ENCODE results near the gene C9orf50. TPM values are rescaled to one million over a fixed set of nuclear protein-coding genes. Genes with fewer than 3 reads are reported as not detected.

Gene C9orf50
- total RNA-seq, 1 donor = 0.36 TPM

DNA sequence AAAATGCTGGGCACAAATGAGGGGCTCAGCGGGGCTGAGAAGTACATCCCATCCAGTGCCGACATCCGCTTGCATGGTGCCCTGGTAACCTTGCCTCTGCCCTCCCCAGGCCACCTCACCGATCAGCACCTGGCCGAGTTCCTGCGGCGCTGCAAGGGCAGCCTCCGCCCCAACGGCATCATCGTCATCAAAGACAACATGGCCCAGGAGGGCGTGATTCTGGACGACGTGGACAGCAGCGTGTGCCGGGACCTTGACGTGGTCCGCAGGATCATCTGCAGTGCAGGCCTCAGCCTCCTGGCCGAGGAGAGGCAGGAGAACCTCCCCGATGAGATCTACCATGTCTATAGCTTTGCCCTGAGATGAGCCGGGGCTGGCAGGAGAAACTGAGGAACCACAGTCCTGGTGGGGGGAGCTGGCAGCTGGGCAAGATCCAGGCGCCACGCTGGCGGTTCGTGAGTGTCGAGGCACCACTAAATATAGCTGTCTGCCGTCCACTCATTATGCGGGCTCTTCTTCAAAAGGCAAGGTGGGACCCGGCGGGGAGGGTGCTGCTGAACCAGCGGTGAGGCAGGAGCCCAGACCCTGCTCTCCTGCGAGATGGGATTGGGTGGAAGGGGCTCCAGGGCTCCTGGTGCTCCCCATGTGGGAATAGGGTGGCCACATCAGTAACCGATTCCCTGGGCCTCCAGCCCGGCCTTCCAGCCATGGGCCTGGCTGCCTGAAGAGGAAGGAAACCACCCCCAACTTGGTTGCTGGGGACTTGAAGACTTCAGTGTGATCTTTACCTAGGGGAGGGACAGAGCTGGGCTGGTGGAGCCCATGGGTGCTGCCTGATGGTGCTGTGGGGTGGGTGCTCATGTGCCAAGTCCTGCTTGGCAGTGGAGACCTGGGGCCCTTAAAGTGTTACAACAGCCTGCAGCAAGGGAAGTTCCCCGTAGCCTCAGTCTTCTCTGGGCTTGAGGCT, 14.5 kb upstream of the C9orf50 start:
- Histone ChIP-seq H3K27me3 (ENCODE audit: insufficient read depth, low read length) (no peaks in the 10 kb centered on the region), H3K9me3 (ENCODE audit: low read depth, low read length) (no peaks in the 10 kb centered on the region), H3K79me2 (ENCODE audit: insufficient read depth, low read length) (peaks cover 94% of the 10 kb centered on the region), H3K4me3 (ENCODE audit: insufficient read depth, low read length) (no peak overlapping the region), H3K4me1 (ENCODE audit: insufficient read depth, low read length) (peaks cover 32% of the 10 kb centered on the region), H3K27ac (ENCODE audit: low read depth, low read length) (no peak overlapping the region), H4K20me1 (ENCODE audit: insufficient read depth, low read length) (peaks cover 74% of the 10 kb centered on the region), H2AFZ (ENCODE audit: low read length) (no peak overlapping the region), H3K4me2 (ENCODE audit: insufficient read depth, low read length) (no peak overlapping the region), H3K36me3 (ENCODE audit: insufficient read depth, low read length) (peaks cover 69% of the 10 kb centered on the region)
- no peak for DNase-seq (ENCODE audit: insufficient read length, low spot score, missing footprints)
- TF ChIP-seq, protein P1, sequence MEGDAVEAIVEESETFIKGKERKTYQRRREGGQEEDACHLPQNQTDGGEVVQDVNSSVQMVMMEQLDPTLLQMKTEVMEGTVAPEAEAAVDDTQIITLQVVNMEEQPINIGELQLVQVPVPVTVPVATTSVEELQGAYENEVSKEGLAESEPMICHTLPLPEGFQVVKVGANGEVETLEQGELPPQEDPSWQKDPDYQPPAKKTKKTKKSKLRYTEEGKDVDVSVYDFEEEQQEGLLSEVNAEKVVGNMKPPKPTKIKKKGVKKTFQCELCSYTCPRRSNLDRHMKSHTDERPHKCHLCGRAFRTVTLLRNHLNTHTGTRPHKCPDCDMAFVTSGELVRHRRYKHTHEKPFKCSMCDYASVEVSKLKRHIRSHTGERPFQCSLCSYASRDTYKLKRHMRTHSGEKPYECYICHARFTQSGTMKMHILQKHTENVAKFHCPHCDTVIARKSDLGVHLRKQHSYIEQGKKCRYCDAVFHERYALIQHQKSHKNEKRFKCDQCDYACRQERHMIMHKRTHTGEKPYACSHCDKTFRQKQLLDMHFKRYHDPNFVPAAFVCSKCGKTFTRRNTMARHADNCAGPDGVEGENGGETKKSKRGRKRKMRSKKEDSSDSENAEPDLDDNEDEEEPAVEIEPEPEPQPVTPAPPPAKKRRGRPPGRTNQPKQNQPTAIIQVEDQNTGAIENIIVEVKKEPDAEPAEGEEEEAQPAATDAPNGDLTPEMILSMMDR (IDR thresholded peaks at IDR 0.05; ENCODE audit: extremely low read depth, low read depth, low read length) = no peak

DNA sequence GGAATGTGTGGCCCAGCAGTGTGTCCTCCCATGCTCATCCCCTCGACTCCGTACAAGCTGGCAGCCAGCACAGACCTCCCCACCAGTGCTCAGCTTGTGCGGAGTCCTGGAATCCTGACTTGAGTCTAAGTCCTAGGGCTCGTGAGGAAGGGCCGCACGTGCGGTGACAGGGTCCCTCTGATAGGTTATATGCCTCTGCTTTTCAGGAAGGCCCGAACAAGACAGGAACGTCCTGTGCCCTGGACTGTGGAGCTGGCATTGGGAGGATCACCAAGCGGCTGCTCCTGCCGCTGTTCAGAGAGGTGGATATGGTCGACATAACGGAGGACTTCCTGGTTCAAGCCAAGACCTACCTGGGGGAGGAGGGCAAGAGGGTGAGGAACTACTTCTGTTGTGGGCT, 12.9 kb upstream of the C9orf50 start:
- Histone ChIP-seq H3K27me3 (ENCODE audit: insufficient read depth, low read length) (no peaks in the 10 kb centered on the region), H3K4me3 (ENCODE audit: insufficient read depth, low read length) (no peak overlapping the region), H3K4me1 (ENCODE audit: insufficient read depth, low read length) (peaks cover 33% of the 10 kb centered on the region), H3K4me2 (ENCODE audit: insufficient read depth, low read length) (no peak overlapping the region), H3K9me3 (ENCODE audit: low read depth, low read length) (no peaks in the 10 kb centered on the region), H4K20me1 (ENCODE audit: insufficient read depth, low read length) (peaks cover 73% of the 10 kb centered on the region), H3K79me2 (ENCODE audit: insufficient read depth, low read length) (peaks cover 94% of the 10 kb centered on the region), H3K36me3 (ENCODE audit: insufficient read depth, low read length) (peaks cover 67% of the 10 kb centered on the region), H3K27ac (ENCODE audit: low read depth, low read length) (no peak overlapping the region), H2AFZ (ENCODE audit: low read length) (no peak overlapping the region)
- TF ChIP-seq, protein P1 (IDR thresholded peaks at IDR 0.05; ENCODE audit: extremely low read depth, low read depth, low read length) = no peak
- DNase-seq (ENCODE audit: insufficient read length, low spot score, missing footprints) = no peak

DNA sequence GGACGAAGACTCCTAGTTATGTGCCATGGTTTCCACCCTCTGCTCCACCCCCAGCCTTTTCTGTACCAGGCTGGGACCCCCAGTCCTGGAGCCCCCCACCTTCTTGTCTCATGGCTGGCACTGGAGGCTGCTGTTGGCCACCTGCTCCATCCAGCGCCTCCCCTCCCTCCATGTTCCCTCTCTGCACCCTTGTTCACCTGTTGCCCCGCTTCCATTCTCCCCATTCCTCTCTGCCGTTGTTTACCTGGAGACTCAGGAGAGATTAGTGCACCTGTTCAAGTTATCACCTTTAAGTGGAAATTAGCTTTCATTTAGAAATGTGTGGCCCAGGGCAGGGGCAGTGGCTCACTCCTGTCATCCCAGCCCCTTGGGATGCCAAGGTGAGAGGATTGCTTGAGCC, 12.3 kb upstream of the C9orf50 start:
- no peak overlapping the region for H3K27ac ChIP-seq (ENCODE audit: low read depth, low read length)
- H3K4me2 ChIP-seq (ENCODE audit: insufficient read depth, low read length) = no peak overlapping the region
- H3K4me1 ChIP-seq (ENCODE audit: insufficient read depth, low read length) = peaks cover 39% of the 10 kb centered on the region
- no peak overlapping the region for H2AFZ ChIP-seq (ENCODE audit: low read length)
- H3K79me2 ChIP-seq (ENCODE audit: insufficient read depth, low read length) = peaks cover 94% of the 10 kb centered on the region
- DNase-seq (ENCODE audit: insufficient read length, low spot score, missing footprints) = no peak
- H3K27me3 ChIP-seq (ENCODE audit: insufficient read depth, low read length) = no peaks in the 10 kb centered on the region
- TF ChIP-seq, protein P1 (IDR thresholded peaks at IDR 0.05; ENCODE audit: extremely low read depth, low read depth, low read length) = no peak
- H3K36me3 ChIP-seq (ENCODE audit: insufficient read depth, low read length) = peaks cover 60% of the 10 kb centered on the region
- no peaks in the 10 kb centered on the region for H3K9me3 ChIP-seq (ENCODE audit: low read depth, low read length)
- peaks cover 72% of the 10 kb centered on the region for H4K20me1 ChIP-seq (ENCODE audit: insufficient read depth, low read length)
- no peak overlapping the region for H3K4me3 ChIP-seq (ENCODE audit: insufficient read depth, low read length)

DNA sequence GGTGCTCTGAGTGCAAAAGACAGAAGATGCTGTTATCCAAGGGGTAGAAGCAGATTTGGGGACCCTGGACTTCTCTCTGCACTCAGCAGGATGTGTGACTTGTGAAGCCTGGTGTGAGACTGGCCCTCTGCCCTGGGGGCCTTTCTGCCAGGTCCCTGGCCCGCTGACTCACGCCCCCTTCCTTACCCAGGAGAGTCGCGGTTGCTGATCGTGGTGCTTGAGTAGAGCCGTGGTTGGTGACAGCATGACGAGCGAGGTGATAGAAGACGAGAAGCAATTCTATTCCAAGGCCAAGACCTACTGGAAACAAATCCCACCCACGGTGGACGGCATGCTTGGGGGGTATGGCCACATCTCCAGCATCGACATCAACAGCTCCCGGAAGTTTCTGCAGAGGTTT, 11.6 kb upstream of the C9orf50 start:
- peaks cover 53% of the 10 kb centered on the region for H3K36me3 ChIP-seq (ENCODE audit: insufficient read depth, low read length)
- H3K27ac ChIP-seq (ENCODE audit: low read depth, low read length) = peak overlapping the region; percentile 32
- H3K27me3 ChIP-seq (ENCODE audit: insufficient read depth, low read length) = no peaks in the 10 kb centered on the region
- DNase-seq (ENCODE audit: insufficient read length, low spot score, missing footprints) = no peak
- no peak overlapping the region for H3K4me2 ChIP-seq (ENCODE audit: insufficient read depth, low read length)
- peaks cover 76% of the 10 kb centered on the region for H4K20me1 ChIP-seq (ENCODE audit: insufficient read depth, low read length)
- no peak overlapping the region for H2AFZ ChIP-seq (ENCODE audit: low read length)
- no peak overlapping the region for H3K4me3 ChIP-seq (ENCODE audit: insufficient read depth, low read length)
- TF ChIP-seq, protein P1 (IDR thresholded peaks at IDR 0.05; ENCODE audit: extremely low read depth, low read depth, low read length) = no peak
- no peaks in the 10 kb centered on the region for H3K9me3 ChIP-seq (ENCODE audit: low read depth, low read length)
- peaks cover 47% of the 10 kb centered on the region for H3K4me1 ChIP-seq (ENCODE audit: insufficient read depth, low read length)
- H3K79me2 ChIP-seq (ENCODE audit: insufficient read depth, low read length) = peaks cover 94% of the 10 kb centered on the region
